Body of pancreas (tissue), 4 donors: Measurements from ENCODE around the gene PCSK4.

Experiments used
- POLR2A ChIP-seq, 3 donors: fragments of 450-650 bp; IDR thresholded peaks; one replicate each; pipeline ENCODE4 v1.6.1; 2016; ENCODE audit warnings: antibody characterized with exemption in 3 of 3, mild to moderate bottlenecking in 2 of 3
- TF ChIP-seq, protein P1 (sequence below), 7 experiments: fragments of 450-650 bp in 4 of 7; fragments of 200-600 bp in 3 of 7; sonication (generic) in 3 of 7; IDR thresholded peaks; one replicate each; pipeline ENCODE4 v1.5.1; 2016 to 2019; ENCODE audit warnings: antibody characterized with exemption in 7 of 7

- no peak for TF ChIP-seq POLR2A (IDR thresholded peaks at IDR 0.05)
- TF ChIP-seq, protein P1, sequence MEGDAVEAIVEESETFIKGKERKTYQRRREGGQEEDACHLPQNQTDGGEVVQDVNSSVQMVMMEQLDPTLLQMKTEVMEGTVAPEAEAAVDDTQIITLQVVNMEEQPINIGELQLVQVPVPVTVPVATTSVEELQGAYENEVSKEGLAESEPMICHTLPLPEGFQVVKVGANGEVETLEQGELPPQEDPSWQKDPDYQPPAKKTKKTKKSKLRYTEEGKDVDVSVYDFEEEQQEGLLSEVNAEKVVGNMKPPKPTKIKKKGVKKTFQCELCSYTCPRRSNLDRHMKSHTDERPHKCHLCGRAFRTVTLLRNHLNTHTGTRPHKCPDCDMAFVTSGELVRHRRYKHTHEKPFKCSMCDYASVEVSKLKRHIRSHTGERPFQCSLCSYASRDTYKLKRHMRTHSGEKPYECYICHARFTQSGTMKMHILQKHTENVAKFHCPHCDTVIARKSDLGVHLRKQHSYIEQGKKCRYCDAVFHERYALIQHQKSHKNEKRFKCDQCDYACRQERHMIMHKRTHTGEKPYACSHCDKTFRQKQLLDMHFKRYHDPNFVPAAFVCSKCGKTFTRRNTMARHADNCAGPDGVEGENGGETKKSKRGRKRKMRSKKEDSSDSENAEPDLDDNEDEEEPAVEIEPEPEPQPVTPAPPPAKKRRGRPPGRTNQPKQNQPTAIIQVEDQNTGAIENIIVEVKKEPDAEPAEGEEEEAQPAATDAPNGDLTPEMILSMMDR (IDR thresholded peaks at IDR 0.05) = no peak
Observed at GRCh38 chr19:1431759-1432506, 58.2 kb downstream of the PCSK4 start.
